ENCODE results near the gene CYLD.
A peak's percentile ranks its signal among the peaks of the same experiment; 100 is the strongest.

CYLD gene

DNA sequence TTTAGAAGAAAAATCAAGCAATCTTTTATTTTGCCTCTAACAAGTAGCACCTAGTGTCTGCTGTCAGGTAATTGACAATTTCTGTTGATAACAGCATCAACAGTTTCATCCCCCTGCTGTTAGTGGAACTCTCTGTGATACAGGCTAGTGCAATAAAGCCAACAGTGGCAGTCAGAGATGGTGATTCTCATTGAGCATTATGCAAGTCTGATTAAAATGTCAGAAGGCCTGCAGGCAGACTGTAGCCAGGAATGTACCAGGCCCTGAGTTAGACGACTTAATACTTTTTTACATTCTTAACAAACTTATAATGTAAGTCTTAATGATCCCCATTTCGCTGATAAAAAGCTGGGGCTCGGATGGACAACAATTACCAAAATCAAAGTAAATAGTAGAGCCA is 14.6 kb downstream of the CYLD start:
- Histone ChIP-seq H3K9me3 (ENCODE audit: severe bottlenecking) (no peaks in the 10 kb centered on the region), H3K36me3 (ENCODE audit: low read depth) (peaks cover 37% of the 10 kb centered on the region), H3K27ac (ENCODE audit: poor library complexity, severe bottlenecking) (no peak overlapping the region), H3K27me3 (ENCODE audit: insufficient read depth, poor library complexity, severe bottlenecking) (no peaks in the 10 kb centered on the region), H3K4me1 (ENCODE audit: insufficient read depth, poor library complexity, severe bottlenecking) (peaks cover 1% of the 10 kb centered on the region), H3K4me3 (ENCODE audit: severe bottlenecking) (no peak overlapping the region)
- no peak for ATAC-seq (ENCODE audit: low read depth)
- TF ChIP-seq, protein P1, sequence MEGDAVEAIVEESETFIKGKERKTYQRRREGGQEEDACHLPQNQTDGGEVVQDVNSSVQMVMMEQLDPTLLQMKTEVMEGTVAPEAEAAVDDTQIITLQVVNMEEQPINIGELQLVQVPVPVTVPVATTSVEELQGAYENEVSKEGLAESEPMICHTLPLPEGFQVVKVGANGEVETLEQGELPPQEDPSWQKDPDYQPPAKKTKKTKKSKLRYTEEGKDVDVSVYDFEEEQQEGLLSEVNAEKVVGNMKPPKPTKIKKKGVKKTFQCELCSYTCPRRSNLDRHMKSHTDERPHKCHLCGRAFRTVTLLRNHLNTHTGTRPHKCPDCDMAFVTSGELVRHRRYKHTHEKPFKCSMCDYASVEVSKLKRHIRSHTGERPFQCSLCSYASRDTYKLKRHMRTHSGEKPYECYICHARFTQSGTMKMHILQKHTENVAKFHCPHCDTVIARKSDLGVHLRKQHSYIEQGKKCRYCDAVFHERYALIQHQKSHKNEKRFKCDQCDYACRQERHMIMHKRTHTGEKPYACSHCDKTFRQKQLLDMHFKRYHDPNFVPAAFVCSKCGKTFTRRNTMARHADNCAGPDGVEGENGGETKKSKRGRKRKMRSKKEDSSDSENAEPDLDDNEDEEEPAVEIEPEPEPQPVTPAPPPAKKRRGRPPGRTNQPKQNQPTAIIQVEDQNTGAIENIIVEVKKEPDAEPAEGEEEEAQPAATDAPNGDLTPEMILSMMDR (IDR thresholded peaks at IDR 0.05; ENCODE audit: poor library complexity, severe bottlenecking): no peak
- DNase-seq (ENCODE audit: low spot score): no peak

DNA sequence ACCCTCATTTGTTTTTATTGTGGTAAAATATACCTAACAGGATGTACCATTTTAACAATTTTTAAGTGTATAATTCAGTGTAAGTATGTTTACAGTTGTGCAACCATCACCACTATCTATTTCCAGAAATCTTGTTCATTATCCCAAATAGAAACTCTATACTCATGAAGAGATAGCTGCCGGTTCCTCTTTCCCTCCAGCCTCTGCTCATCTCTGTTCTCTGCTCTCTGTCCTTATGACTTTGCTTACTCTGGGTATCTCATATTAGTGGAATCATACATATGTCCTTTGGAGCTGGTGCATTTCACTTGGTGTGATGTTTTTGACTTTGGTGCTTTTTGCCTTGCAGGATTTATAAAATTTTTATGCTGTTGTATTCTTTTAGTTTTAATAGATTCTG is 19.4 kb downstream of the CYLD start:
- Histone ChIP-seq H3K27ac (ENCODE audit: poor library complexity, severe bottlenecking) (no peak overlapping the region), H3K27me3 (ENCODE audit: insufficient read depth, poor library complexity, severe bottlenecking) (no peaks in the 10 kb centered on the region), H3K9me3 (ENCODE audit: severe bottlenecking) (peaks cover 7% of the 10 kb centered on the region), H3K4me3 (ENCODE audit: severe bottlenecking) (no peak overlapping the region), H3K36me3 (ENCODE audit: low read depth) (peaks cover 12% of the 10 kb centered on the region; the same call in 1 of the 2 replicates), H3K4me1 (ENCODE audit: insufficient read depth, poor library complexity, severe bottlenecking) (peaks cover 17% of the 10 kb centered on the region)
- ATAC-seq (ENCODE audit: low read depth): no peak
- TF ChIP-seq, protein P1 (IDR thresholded peaks at IDR 0.05; ENCODE audit: poor library complexity, severe bottlenecking): no peak
- no peak for DNase-seq (ENCODE audit: low spot score)

DNA sequence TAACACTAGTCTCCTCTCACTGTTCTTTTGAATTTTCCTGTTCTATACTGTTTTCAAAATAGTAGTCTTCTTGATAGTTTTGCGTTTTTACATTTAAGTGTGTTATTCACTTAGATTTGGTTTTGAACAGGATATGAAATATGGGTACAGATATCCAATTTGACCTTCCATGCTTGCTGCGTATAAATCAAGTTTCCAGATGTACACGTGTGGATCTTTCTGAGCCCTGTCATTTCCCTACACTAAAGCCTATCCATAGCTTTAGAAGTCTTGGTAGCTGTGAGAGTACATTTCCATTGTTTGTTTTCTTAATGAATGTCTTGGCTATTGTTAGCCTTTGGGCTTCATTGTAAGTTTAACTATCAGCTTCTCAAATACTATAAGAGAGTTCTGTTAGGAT is 20.4 kb downstream of the CYLD start:
- TF ChIP-seq, protein P1 (IDR thresholded peaks at IDR 0.05; ENCODE audit: poor library complexity, severe bottlenecking): no peak
- no peak for DNase-seq (ENCODE audit: low spot score)
- H3K36me3 ChIP-seq (ENCODE audit: low read depth): peaks cover 17% of the 10 kb centered on the region; the same call in 1 of the 2 replicates
- peaks cover 7% of the 10 kb centered on the region for H3K9me3 ChIP-seq (ENCODE audit: severe bottlenecking)
- H3K27me3 ChIP-seq (ENCODE audit: insufficient read depth, poor library complexity, severe bottlenecking): no peaks in the 10 kb centered on the region
- ATAC-seq (ENCODE audit: low read depth): no peak
- H3K4me3 ChIP-seq (ENCODE audit: severe bottlenecking): no peak overlapping the region
- no peak overlapping the region for H3K27ac ChIP-seq (ENCODE audit: poor library complexity, severe bottlenecking)
- peaks cover 17% of the 10 kb centered on the region for H3K4me1 ChIP-seq (ENCODE audit: insufficient read depth, poor library complexity, severe bottlenecking)

DNA sequence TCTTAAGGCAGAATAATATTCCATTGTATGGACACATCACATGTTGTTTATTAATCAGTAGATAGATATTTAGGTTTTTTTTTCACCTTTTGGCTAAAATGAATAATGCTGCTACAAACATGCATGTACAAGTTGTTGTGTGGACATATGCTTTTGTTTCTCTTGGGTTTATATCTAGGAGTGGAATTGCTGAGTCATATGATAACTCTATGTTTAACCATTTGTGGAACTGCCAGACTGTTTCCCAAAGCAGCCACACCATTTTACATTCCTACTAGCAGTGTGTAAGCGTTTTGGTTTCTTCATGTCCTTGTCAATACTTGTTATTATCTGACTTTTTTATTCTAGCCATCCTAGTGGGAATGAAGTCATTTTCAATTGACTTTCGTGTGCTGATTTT is 21.3 kb downstream of the CYLD start:
- peaks cover 17% of the 10 kb centered on the region for H3K4me1 ChIP-seq (ENCODE audit: insufficient read depth, poor library complexity, severe bottlenecking)
- peaks cover 17% of the 10 kb centered on the region; the same call in 1 of the 2 replicates for H3K36me3 ChIP-seq (ENCODE audit: low read depth)
- peak overlapping the region; percentile 30 for H3K27ac ChIP-seq (ENCODE audit: poor library complexity, severe bottlenecking)
- no peak overlapping the region for H3K4me3 ChIP-seq (ENCODE audit: severe bottlenecking)
- peaks cover 7% of the 10 kb centered on the region for H3K9me3 ChIP-seq (ENCODE audit: severe bottlenecking)
- TF ChIP-seq, protein P1 (IDR thresholded peaks at IDR 0.05; ENCODE audit: poor library complexity, severe bottlenecking): no peak
- DNase-seq (ENCODE audit: low spot score) (no peak), ATAC-seq (ENCODE audit: low read depth) (peak; percentile 78)
- no peaks in the 10 kb centered on the region for H3K27me3 ChIP-seq (ENCODE audit: insufficient read depth, poor library complexity, severe bottlenecking)

DNA sequence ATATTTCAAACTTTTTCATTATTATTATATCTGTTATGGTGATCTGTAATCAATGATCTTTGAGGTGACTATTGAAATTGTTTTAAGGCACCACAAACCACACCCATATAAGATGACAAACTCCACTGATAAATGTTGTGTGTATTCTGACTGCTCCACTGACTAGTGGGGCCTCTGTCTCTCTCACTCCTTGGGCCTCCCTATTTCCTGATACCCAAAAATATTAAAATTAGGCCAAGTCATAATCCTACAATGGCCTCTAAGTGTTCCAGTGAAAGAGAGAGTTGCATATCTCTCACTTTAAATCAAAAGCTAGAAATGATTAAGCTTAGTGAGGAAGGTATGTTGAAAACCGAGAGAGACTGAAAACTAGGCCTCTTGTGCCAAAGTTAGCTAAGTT is 23.4 kb downstream of the CYLD start:
- Histone ChIP-seq H3K4me3 (ENCODE audit: severe bottlenecking) (no peak overlapping the region), H3K9me3 (ENCODE audit: severe bottlenecking) (peaks cover 7% of the 10 kb centered on the region), H3K36me3 (ENCODE audit: low read depth) (peaks cover 13% of the 10 kb centered on the region; the same call in 1 of the 2 replicates), H3K27ac (ENCODE audit: poor library complexity, severe bottlenecking) (no peak overlapping the region), H3K27me3 (ENCODE audit: insufficient read depth, poor library complexity, severe bottlenecking) (no peaks in the 10 kb centered on the region), H3K4me1 (ENCODE audit: insufficient read depth, poor library complexity, severe bottlenecking) (peaks cover 17% of the 10 kb centered on the region)
- DNase-seq (ENCODE audit: low spot score): no peak
- ATAC-seq (ENCODE audit: low read depth): no peak
- TF ChIP-seq, protein P1 (IDR thresholded peaks at IDR 0.05; ENCODE audit: poor library complexity, severe bottlenecking): no peak

All from RWPE2 (cell line).